ENCODE measurements around the gene SYNDIG1. TPM values are rescaled to one million over a fixed set of nuclear protein-coding genes. Genes with fewer than 3 reads are reported as not detected.

The SYNDIG1 gene
- total RNA-seq, 6 experiments from 2014 or later: not detected

DNA sequence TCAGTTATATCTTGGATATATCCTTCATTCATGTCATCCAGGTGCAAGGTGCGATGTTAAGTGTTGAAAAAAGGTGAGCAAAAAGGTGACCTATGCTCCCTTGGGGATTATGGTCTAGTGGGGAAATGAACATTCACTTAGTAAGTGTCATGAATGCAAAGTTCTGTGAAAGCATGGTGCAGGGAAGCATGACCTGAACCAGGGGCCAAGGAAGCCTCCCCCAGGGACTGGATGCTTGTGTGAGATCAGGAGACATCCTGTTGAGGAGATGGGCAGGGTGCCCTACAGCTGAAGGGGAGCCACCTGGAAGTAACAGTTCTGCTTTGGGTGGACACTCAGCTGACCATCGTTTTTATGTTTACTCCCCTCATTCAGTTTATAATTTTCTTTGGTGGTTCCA is 179.5 kb downstream of the SYNDIG1 start:
- no peak overlapping the region for H3K27ac ChIP-seq
- no peak overlapping the region for H3K4me3 ChIP-seq
- no peak for DNase-seq
- TF ChIP-seq, protein P1, sequence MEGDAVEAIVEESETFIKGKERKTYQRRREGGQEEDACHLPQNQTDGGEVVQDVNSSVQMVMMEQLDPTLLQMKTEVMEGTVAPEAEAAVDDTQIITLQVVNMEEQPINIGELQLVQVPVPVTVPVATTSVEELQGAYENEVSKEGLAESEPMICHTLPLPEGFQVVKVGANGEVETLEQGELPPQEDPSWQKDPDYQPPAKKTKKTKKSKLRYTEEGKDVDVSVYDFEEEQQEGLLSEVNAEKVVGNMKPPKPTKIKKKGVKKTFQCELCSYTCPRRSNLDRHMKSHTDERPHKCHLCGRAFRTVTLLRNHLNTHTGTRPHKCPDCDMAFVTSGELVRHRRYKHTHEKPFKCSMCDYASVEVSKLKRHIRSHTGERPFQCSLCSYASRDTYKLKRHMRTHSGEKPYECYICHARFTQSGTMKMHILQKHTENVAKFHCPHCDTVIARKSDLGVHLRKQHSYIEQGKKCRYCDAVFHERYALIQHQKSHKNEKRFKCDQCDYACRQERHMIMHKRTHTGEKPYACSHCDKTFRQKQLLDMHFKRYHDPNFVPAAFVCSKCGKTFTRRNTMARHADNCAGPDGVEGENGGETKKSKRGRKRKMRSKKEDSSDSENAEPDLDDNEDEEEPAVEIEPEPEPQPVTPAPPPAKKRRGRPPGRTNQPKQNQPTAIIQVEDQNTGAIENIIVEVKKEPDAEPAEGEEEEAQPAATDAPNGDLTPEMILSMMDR (IDR thresholded peaks at IDR 0.05): no peak
- no peak for TF ChIP-seq POLR2A (IDR thresholded peaks at IDR 0.05)
- ATAC-seq: no peak
- intact Hi-C loops (cut with DNase I): no loop called here
- WGBS (ENCODE audit: insufficient coverage, low coverage, low lambda C conversion rate, missing lambda C conversion rate): 50% methylated on average over 2 of the region's 2 CpGs
- H3K36me3 ChIP-seq: no peaks in the 10 kb centered on the region
- no peaks in the 10 kb centered on the region for H3K9me3 ChIP-seq
- no peaks in the 10 kb centered on the region for H3K27me3 ChIP-seq
- H3K4me1 ChIP-seq: no peaks in the 10 kb centered on the region

DNA sequence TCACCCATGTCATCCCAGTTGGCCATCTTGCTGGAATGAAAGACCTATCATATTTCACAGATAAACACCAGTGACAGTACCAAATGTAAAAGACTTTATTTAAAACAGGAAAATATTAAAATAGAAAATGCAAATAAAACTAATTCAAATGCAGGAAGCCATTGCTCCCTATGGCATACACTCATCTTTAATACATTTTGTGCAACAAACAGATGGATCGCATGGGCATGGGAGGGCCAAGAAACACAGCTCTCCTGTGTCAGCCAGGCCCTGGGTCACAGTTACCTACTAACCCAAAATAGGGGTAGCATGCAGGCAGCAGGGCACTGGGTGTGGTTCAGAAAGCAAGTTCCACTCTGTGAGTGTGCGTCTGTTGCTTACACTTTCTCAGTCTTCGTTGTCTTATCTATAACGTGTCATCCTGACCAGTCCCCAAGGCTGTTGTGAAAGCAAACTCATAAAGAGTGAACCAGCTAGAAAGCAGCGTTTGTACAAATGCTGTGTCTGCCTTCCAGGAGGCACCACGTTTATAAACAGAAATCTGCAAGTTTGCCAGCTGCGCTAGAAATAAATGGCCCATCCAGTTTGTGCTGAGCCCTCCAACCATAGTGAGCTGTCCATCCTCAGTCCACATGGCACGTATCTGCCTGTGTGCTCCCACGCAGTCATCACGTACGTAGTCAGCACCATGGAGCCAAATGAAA is 180.5 kb downstream of the SYNDIG1 start:
- TF ChIP-seq, protein P1 (IDR thresholded peaks at IDR 0.05): no peak
- no peak for TF ChIP-seq POLR2A (IDR thresholded peaks at IDR 0.05)
- H3K27me3 ChIP-seq: no peaks in the 10 kb centered on the region
- DNase-seq (no peak), ATAC-seq (no peak)
- no peaks in the 10 kb centered on the region for H3K36me3 ChIP-seq
- 54% methylated on average over 7 of the region's 11 CpGs for WGBS (ENCODE audit: insufficient coverage, low coverage, low lambda C conversion rate, missing lambda C conversion rate)
- H3K4me1 ChIP-seq: no peaks in the 10 kb centered on the region
- H3K4me3 ChIP-seq: no peak overlapping the region
- intact Hi-C loops (cut with DNase I): no loop called here
- H3K27ac ChIP-seq: no peak overlapping the region
- H3K9me3 ChIP-seq: no peaks in the 10 kb centered on the region

DNA sequence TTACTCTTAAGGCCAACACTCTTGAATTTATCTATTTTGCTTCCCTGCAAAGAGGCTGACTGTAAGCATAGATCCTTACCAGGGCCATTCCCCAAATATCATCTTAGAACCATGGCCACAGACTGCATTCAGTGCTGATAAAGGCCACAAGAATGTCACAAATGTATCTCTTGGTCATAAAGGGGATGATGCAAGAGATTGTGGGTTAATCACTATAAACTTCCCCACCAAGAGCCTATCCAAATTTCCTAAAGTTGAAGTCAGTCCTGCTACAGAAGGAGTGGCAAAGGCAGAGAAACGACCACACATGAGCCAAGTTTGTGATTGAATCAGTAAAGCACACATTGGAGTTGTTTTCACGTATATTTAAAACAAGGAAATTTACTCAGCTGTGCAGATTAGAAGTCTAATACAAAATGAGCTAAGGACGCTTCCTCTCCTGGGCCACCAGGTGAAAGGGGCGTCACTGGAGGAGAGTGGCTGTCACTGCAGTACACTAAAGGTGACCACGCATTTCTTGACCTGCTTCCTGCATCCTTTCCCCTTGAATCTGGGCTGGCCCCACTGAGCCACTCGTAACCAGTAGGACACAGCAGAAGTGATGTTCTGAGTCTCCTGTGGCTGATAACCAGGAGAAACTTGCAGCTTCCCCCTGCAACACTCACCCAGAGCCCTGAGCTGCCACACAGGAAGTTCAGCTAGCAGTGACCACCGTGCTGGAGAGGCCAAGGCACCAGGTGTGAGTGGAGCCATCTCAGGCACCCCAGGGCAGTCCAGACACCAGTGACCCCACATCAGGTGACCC is 181.9 kb downstream of the SYNDIG1 start:
- no peaks in the 10 kb centered on the region for H3K9me3 ChIP-seq
- no peaks in the 10 kb centered on the region for H3K27me3 ChIP-seq
- H3K4me3 ChIP-seq: no peak overlapping the region
- intact Hi-C loops (cut with DNase I): no loop called here
- no peaks in the 10 kb centered on the region for H3K4me1 ChIP-seq
- H3K36me3 ChIP-seq: no peaks in the 10 kb centered on the region
- 62% methylated on average over 6 of the region's 7 CpGs for WGBS (ENCODE audit: insufficient coverage, low coverage, low lambda C conversion rate, missing lambda C conversion rate)
- no peak for DNase-seq
- TF ChIP-seq, protein P1 (IDR thresholded peaks at IDR 0.05): no peak
- no peak for ATAC-seq
- H3K27ac ChIP-seq: no peak overlapping the region

DNA sequence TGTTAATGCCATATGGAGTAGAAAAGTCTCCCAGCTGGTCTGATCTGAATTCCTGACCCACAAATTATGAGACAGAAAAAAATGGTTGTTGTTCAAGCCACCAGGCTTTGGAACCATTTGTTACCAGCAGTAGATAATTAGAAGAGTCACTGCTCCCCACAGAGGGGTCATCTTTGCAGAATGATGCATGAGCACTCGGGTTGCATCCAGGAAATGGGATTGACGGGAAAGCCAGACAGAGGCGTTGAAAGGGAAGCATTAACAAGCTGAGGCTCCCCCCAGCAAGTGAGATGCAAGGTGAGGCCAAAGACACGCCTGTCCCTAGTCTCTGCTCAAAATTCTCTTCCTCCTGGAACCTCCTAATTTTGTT is 182.5 kb downstream of the SYNDIG1 start:
- Histone ChIP-seq H3K4me1 (no peaks in the 10 kb centered on the region), H3K27me3 (no peaks in the 10 kb centered on the region), H3K36me3 (no peaks in the 10 kb centered on the region), H3K27ac (no peak overlapping the region), H3K9me3 (no peaks in the 10 kb centered on the region), H3K4me3 (no peak overlapping the region)
- no peak for TF ChIP-seq POLR2A (IDR thresholded peaks at IDR 0.05)
- TF ChIP-seq, protein P1 (IDR thresholded peaks at IDR 0.05): no peak
- ATAC-seq (no peak), DNase-seq (no peak)
- WGBS (ENCODE audit: insufficient coverage, low coverage, low lambda C conversion rate, missing lambda C conversion rate): 65% methylated on average over 4 of the region's 4 CpGs
- intact Hi-C loops (cut with DNase I): no loop called here
